ENCODE measurements around the gene ZC3HAV1L.

- TF ChIP-seq POLR2AphosphoS5 (IDR thresholded peaks at IDR 0.05; ENCODE audit: borderline replicate concordance, low read depth, low read length) (no peak), EZH2 (IDR thresholded peaks at IDR 0.05) (no peak), FOXP2 (optimal IDR thresholded peaks at IDR 0.05; ENCODE audit: control extremely low read depth, extremely low read length, insufficient read depth) (no peak)
Observed at GRCh38 chr7:139079861-139080260, 44.0 kb upstream of the ZC3HAV1L start.

All from SK-N-MC (cell line).